Chondrocyte (in vitro differentiated cells): Measurements from ENCODE around the gene MASP2. TPM values are rescaled to one million over a fixed set of nuclear protein-coding genes. Genes with fewer than 3 reads are reported as not detected.

Experiments used
- DNase-seq: peaks from one replicate; pipeline ENCODE4 v3.0.0; 2021; ENCODE audit warnings: mixed read lengths, low spot score
- H3K27ac Mint-ChIP-seq: one replicate; pipeline ENCODE4 v1.8.0; 2021; ENCODE audit warnings: mild to moderate bottlenecking, moderate library complexity, mixed read lengths; ENCODE audit not compliant: unreplicated experiment
- H3K27me3 Mint-ChIP-seq: 2 replicates; pipeline ENCODE4 v1.8.0; 2021; ENCODE audit warnings: low read depth, mixed read lengths
- H3K36me3 Mint-ChIP-seq: 2 replicates; pipeline ENCODE4 v1.8.0; 2021; ENCODE audit warnings: low read depth, mixed read lengths
- H3K4me1 Mint-ChIP-seq: 2 replicates; pipeline ENCODE4 v1.8.0; 2021; ENCODE audit warnings: low read depth, mild to moderate bottlenecking, mixed read lengths
- H3K4me3 Mint-ChIP-seq: one replicate; pipeline ENCODE4 v1.8.0; 2021; ENCODE audit warnings: mild to moderate bottlenecking, moderate library complexity, mixed read lengths; ENCODE audit not compliant: unreplicated experiment
- H3K9me3 Mint-ChIP-seq: 2 replicates; pipeline ENCODE4 v1.8.0; 2021; ENCODE audit warnings: low read depth, mixed read lengths
- total RNA-seq: library from RNA; stranded (reverse); gene quantifications from 3 replicates; pipeline ENCODE4 v1.2.1, GENCODE V29; 2021
- TF ChIP-seq, protein P1 (sequence below): fragments of 200-600 bp; sonication (generic); IDR thresholded peaks from 2 replicates; pipeline ENCODE4 v1.5.0; 2021; ENCODE audit warnings: antibody characterized with exemption, mild to moderate bottlenecking, moderate library complexity

The MASP2 gene
- total RNA-seq, 1 donor from 2014 or later: not detected

DNA sequence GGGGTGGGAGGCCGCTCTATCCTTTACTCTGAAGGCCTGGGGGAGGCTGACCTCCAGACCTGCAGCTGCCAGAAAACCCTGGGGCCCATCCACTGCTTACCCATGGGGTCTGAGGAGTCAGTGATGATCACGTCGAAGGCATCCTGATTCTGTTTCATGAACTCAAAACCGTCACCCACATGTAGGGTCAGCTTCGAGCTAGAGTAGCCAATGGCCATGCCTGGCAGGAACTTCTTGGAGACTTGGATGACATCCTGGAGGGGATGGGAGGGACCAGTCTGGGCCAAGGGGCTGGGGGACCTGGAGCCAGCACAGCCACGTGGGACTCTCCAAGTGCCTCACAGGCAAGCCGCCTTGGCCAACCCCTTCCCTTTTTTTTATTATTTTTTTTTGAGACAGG, 9.5 kb upstream of the MASP2 start:
- peaks cover 17% of the 10 kb centered on the region for H3K36me3 Mint-ChIP-seq

DNA sequence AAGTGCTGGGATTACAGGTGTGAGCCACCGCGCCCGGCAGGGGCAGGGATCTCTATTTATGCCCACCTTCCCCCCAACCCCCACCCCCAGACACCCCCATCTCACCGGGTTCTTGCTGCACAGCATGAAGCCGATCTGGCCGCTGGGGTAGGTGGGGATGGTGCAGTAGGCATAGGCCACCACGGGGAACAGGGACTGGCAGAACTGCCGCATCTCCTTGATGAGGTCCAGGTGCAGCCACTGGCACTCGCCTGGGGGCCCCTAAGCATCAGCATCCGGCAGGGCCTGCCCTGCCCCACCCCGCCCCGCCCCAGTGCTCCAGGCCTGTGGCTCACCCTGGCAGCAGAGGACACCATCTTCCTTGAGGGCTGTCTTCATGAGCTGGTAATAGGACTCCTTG, 8.6 kb upstream of the MASP2 start:
- TF ChIP-seq, protein P1, sequence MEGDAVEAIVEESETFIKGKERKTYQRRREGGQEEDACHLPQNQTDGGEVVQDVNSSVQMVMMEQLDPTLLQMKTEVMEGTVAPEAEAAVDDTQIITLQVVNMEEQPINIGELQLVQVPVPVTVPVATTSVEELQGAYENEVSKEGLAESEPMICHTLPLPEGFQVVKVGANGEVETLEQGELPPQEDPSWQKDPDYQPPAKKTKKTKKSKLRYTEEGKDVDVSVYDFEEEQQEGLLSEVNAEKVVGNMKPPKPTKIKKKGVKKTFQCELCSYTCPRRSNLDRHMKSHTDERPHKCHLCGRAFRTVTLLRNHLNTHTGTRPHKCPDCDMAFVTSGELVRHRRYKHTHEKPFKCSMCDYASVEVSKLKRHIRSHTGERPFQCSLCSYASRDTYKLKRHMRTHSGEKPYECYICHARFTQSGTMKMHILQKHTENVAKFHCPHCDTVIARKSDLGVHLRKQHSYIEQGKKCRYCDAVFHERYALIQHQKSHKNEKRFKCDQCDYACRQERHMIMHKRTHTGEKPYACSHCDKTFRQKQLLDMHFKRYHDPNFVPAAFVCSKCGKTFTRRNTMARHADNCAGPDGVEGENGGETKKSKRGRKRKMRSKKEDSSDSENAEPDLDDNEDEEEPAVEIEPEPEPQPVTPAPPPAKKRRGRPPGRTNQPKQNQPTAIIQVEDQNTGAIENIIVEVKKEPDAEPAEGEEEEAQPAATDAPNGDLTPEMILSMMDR: no peak
- peaks cover 14% of the 10 kb centered on the region for H3K4me1 Mint-ChIP-seq

More for the DNA sequence above, 9.5 kb upstream of the MASP2 start:
- Mint-ChIP-seq H3K9me3 (no peaks in the 10 kb centered on the region), H3K4me3 (no peak overlapping the region), H3K4me1 (peaks cover 20% of the 10 kb centered on the region), H3K27me3 (no peaks in the 10 kb centered on the region), H3K27ac (no peak overlapping the region)
- TF ChIP-seq, protein P1: no peak
- peak; percentile 70 for DNase-seq

DNA sequence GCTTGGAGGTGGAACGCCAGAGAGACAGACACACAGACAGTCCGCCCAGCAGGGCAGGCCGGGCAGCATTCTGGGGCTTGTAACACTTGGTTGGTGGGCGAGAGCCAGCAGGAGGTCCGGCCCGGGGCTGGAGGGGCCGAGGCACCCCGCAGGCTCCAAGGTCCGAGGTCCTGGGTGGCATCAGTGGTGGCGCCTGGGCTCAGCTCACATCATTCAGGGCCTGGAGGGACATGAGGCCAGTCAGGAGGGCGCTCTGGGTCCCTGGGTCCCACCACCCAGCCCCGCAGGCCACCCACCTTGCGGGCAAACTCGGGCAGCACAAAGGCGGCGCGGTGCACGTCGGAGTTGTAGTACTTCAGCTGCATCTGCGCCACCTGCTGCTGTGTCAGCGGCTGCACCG, 7.6 kb upstream of the MASP2 start:
- Mint-ChIP-seq H3K9me3 (no peaks in the 10 kb centered on the region), H3K4me1 (peaks cover 10% of the 10 kb centered on the region), H3K36me3 (peaks cover 17% of the 10 kb centered on the region), H3K4me3 (no peak overlapping the region), H3K27ac (no peak overlapping the region), H3K27me3 (no peaks in the 10 kb centered on the region)
- TF ChIP-seq, protein P1: no peak
- DNase-seq: peak; percentile 77

More for the DNA sequence above, 8.6 kb upstream of the MASP2 start:
- no peaks in the 10 kb centered on the region for H3K27me3 Mint-ChIP-seq
- H3K9me3 Mint-ChIP-seq: no peaks in the 10 kb centered on the region
- no peak overlapping the region for H3K4me3 Mint-ChIP-seq
- H3K36me3 Mint-ChIP-seq: peaks cover 17% of the 10 kb centered on the region
- peak; percentile 82 for DNase-seq
- H3K27ac Mint-ChIP-seq: no peak overlapping the region

GRCh38 chr1:11054181-11054580, 7.1 kb upstream of the MASP2 start:
- Mint-ChIP-seq H3K4me1 (peaks cover 10% of the 10 kb centered on the region), H3K36me3 (peaks cover 16% of the 10 kb centered on the region), H3K4me3 (no peak overlapping the region), H3K27me3 (no peaks in the 10 kb centered on the region), H3K27ac (no peak overlapping the region), H3K9me3 (no peaks in the 10 kb centered on the region)
- TF ChIP-seq, protein P1: no peak
- DNase-seq: no peak

GRCh38 chr1:11053758-11054137, 6.7 kb upstream of the MASP2 start:
- TF ChIP-seq, protein P1: no peak
- no peak overlapping the region for H3K27ac Mint-ChIP-seq
- no peak overlapping the region for H3K4me3 Mint-ChIP-seq
- DNase-seq: peak; percentile 78
- peaks cover 15% of the 10 kb centered on the region for H3K36me3 Mint-ChIP-seq
- no peaks in the 10 kb centered on the region for H3K27me3 Mint-ChIP-seq
- H3K4me1 Mint-ChIP-seq: peaks cover 6% of the 10 kb centered on the region
- no peaks in the 10 kb centered on the region for H3K9me3 Mint-ChIP-seq
